AG04450 (cell line): ENCODE results near the gene KRTAP5-3. TPM values are rescaled to one million over a fixed set of nuclear protein-coding genes. Genes with fewer than 3 reads are reported as not detected.

ENCODE experiments used
- CTCF ChIA-PET: fragments of 300-600, 350-600 bp; formaldehyde crosslinking; extraction: SDS; loops from one replicate; lab custom pipeline; 2022; ENCODE audit warnings: antibody characterized with exemption, inconsistent platforms; lab: Charles Lee
- POLR2A ChIA-PET: fragments of 350-600 bp; formaldehyde crosslinking; extraction: SDS; loops from one replicate; lab custom pipeline; 2021; ENCODE audit warnings: antibody characterized with exemption, inconsistent platforms; lab: Yijun Ruan, JAX
- DNase-seq: peaks from one replicate; pipeline ENCODE4 v3.0.0-alpha.2; 2011; ENCODE audit warnings: low read depth, low spot score
- H3K27ac ChIP-seq: one replicate; pipeline ENCODE4 v1.5.1; 2012; ENCODE audit warnings: low read depth, low read length, control low read depth
- H3K27me3 ChIP-seq: one replicate; pipeline ENCODE4 v1.6.0; 2012; ENCODE audit warnings: low read length; ENCODE audit not compliant: control insufficient read depth, insufficient read depth
- H3K4me3 ChIP-seq: 2 replicates; pipeline ENCODE4 v1.5.1; 2011; ENCODE audit warnings: mild to moderate bottlenecking, low read depth, low read length, control low read depth
- H3K9me3 ChIP-seq: 2 replicates; pipeline ENCODE4 v1.5.1; 2012; ENCODE audit warnings: low read length; ENCODE audit not compliant: control insufficient read depth, insufficient read depth
- polyA plus RNA-seq: library from polyadenylated mRNA; depleted of rRNA; stranded (reverse); fragments of >200 nt; gene quantifications from 2 replicates; pipeline ENCODE4 v1.2.3, GENCODE V29; 2011
- TF ChIP-seq, protein P1 (sequence below): IDR thresholded peaks from 2 replicates; pipeline ENCODE4 v1.5.1; 2011; ENCODE audit warnings: low read depth, low read length, control low read depth, inconsistent platforms

Gene KRTAP5-3
- polyA plus RNA-seq, 1 experiment: not detected

DNA sequence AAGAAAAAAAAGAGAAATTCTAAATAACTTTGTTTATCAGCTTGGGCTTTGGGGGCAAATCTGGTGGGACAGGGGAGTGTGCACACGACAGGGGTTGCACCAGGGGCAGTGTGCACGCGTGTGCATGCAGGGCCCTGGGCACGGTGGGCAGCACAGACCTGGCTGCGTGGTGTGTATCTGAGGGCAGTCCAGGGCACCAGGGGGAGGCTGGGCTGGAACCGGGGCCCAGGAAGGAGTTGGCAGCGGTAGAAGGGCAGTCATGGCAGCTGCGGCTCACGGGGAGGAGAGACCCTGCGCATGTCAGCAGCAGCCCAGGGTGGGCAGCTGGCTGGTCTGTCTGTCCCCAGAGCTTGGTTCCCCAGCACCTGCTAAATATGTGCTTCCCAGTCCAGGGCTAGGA, 25.6 kb upstream of the KRTAP5-3 start:
- Histone ChIP-seq H3K27ac (no peak overlapping the region), H3K4me3 (no peak overlapping the region), H3K9me3 (no peaks in the 10 kb centered on the region), H3K27me3 (peaks cover 34% of the 10 kb centered on the region)
- TF ChIP-seq, protein P1, sequence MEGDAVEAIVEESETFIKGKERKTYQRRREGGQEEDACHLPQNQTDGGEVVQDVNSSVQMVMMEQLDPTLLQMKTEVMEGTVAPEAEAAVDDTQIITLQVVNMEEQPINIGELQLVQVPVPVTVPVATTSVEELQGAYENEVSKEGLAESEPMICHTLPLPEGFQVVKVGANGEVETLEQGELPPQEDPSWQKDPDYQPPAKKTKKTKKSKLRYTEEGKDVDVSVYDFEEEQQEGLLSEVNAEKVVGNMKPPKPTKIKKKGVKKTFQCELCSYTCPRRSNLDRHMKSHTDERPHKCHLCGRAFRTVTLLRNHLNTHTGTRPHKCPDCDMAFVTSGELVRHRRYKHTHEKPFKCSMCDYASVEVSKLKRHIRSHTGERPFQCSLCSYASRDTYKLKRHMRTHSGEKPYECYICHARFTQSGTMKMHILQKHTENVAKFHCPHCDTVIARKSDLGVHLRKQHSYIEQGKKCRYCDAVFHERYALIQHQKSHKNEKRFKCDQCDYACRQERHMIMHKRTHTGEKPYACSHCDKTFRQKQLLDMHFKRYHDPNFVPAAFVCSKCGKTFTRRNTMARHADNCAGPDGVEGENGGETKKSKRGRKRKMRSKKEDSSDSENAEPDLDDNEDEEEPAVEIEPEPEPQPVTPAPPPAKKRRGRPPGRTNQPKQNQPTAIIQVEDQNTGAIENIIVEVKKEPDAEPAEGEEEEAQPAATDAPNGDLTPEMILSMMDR: no peak
- ChIA-PET CTCF (no interaction called here), POLR2A (no interaction called here)
- DNase-seq: no peak

DNA sequence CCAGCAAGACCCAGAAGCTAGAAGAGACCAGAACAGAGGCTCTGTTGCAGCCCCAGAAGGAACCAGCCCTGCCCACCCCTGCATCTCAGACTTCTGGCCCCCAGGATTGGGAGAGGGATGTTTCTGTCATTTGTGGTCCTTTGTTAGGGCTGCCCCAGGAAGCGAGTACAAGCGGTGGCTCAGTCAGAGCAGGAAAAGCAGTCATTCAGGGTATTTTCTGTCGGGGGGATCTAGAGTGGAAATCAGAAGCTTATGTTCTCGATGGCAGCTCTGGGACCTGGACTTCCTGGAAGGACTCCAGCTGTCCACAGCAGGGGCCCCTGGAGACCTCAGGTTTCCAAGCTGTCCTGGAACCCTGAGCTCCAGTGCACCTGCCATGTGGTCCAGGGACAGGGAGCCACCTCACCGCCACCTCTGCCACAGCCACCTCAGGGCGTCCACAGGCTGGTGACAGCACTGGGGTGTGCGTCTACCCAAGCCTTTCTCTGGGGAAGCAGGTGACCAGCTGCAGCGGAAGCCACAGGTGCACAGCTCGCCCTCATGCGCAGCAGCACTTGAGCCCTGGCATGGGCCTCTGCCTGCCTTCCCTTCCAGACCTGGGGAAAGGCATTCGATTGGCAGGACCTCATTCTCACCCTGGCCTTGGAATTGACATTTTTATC, 23.9 kb upstream of the KRTAP5-3 start:
- POLR2A ChIA-PET: no interaction called here
- CTCF ChIA-PET: interaction anchor here (0.7 to 1.7 kb wide), 4 partner anchors 9 to 37 kb away, joined by 4 to 7 read pairs (median 5); no protein-coding TSS in a partner anchor
- Histone ChIP-seq H3K4me3 (no peak overlapping the region), H3K27me3 (peaks cover 41% of the 10 kb centered on the region), H3K9me3 (no peaks in the 10 kb centered on the region), H3K27ac (no peak overlapping the region)
- no peak for DNase-seq
- TF ChIP-seq, protein P1: no peak

DNA sequence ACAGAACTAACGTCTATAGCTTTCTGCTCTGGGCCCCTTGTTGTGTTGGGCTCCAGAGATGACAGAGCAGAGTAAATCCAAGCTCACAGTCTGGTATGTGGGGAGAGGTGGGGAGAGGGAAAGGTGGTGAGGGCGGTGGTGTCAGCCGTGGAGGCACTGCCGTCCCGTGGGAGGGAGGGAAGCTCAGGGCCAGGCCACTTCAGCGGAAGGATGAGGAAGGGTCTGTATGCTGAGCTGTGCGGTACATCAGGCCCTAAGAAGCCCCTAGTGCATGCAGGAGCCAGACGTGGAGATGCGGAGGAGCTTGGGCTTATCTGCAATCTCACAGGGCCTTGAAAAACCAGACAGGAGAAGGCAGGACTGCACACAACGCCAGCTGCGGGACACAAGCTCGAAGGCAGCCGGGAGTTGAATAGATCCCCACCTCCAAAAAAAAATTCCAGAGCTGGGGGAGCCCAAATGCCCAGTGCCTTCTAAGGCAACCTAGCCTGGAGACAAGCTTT, 22.9 kb upstream of the KRTAP5-3 start:
- no peak overlapping the region for H3K4me3 ChIP-seq
- ChIA-PET POLR2A (no interaction called here), CTCF (interaction anchor here (1.0 to 2.9 kb wide), 6 partner anchors 8 to 85 kb away, joined by 3 to 15 read pairs (median 6); no protein-coding TSS in a partner anchor)
- no peak for DNase-seq
- TF ChIP-seq, protein P1: no peak
- no peak overlapping the region for H3K27ac ChIP-seq
- peaks cover 42% of the 10 kb centered on the region for H3K27me3 ChIP-seq
- H3K9me3 ChIP-seq: no peaks in the 10 kb centered on the region

DNA sequence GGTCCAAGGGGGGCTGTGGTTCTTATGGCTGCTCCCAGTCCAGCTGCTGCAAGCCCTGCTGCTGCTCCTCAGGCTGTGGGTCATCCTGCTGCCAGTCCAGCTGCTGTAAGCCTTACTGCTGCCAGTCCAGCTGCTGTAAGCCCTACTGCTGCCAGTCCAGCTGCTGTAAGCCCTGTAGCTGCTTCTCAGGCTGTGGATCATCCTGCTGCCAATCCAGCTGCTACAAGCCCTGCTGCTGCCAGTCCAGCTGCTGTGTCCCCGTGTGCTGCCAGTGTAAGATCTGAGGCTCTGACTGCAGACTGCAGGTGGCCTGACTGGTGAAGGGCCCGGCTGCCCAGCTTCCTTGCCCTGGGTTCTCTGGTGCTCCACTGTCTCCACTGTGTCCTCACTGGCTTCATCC, 22.0 kb upstream of the KRTAP5-3 start:
- peaks cover 51% of the 10 kb centered on the region for H3K27me3 ChIP-seq
- CTCF ChIA-PET: interaction anchor here (1.0 to 2.9 kb wide), 6 partner anchors 9 to 84 kb away, joined by 3 to 15 read pairs (median 6); no protein-coding TSS in a partner anchor
- TF ChIP-seq, protein P1: no peak
- no peak for DNase-seq
- H3K4me3 ChIP-seq: no peak overlapping the region
- POLR2A ChIA-PET: no interaction called here
- H3K27ac ChIP-seq: no peak overlapping the region
- no peaks in the 10 kb centered on the region for H3K9me3 ChIP-seq
